NB4 (cell line): ENCODE results near the gene AFMID.

Experiments used
- MYC ChIP-seq: IDR thresholded peaks from 2 replicates; pipeline ENCODE4 v1.6.1; 2011; ENCODE audit warnings: low read depth, low read length
- POLR2A ChIP-seq: IDR thresholded peaks from 2 replicates; pipeline ENCODE4 v1.6.1; 2011; ENCODE audit warnings: mild to moderate bottlenecking; ENCODE audit not compliant: insufficient read length; ENCODE audit errors: extremely low read depth
- TF ChIP-seq, protein P1 (sequence below): IDR thresholded peaks from one replicate; pipeline ENCODE4 v1.5.1; 2012; ENCODE audit warnings: low read depth, low read length

DNA sequence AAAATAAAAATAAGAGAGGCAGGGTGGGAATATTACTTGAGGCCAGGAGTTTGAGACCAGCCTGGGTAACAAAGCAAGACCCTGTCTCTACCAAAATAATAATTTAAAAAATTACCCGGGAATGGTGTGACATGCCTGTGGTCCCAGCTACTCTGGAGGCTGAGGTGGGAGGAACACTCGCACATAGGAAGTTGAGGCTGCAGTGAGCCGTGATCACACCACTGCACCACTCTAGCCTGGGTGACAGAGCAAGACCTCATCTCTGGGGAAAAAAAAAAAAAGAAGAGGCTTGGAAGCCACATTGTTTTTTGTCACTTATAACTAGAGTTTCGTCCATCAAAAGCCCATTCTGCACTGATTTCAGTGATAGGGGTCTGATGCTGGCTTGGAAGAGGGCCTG is 41.0 kb downstream of the AFMID start:
- TF ChIP-seq, protein P1, sequence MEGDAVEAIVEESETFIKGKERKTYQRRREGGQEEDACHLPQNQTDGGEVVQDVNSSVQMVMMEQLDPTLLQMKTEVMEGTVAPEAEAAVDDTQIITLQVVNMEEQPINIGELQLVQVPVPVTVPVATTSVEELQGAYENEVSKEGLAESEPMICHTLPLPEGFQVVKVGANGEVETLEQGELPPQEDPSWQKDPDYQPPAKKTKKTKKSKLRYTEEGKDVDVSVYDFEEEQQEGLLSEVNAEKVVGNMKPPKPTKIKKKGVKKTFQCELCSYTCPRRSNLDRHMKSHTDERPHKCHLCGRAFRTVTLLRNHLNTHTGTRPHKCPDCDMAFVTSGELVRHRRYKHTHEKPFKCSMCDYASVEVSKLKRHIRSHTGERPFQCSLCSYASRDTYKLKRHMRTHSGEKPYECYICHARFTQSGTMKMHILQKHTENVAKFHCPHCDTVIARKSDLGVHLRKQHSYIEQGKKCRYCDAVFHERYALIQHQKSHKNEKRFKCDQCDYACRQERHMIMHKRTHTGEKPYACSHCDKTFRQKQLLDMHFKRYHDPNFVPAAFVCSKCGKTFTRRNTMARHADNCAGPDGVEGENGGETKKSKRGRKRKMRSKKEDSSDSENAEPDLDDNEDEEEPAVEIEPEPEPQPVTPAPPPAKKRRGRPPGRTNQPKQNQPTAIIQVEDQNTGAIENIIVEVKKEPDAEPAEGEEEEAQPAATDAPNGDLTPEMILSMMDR, result no peak
- TF ChIP-seq MYC (no peak), POLR2A (no peak)
